HepG2 (cell line): Measurements from ENCODE around the gene ARMH2.

Experiments used
- JUN ChIP-seq: sonication (generic); formaldehyde crosslinking; IDR thresholded peaks from 2 replicates; pipeline ENCODE4 v1.4.0; 2020; ENCODE audit warnings: mild to moderate bottlenecking, missing genetic modification reagents
- TP53 ChIP-seq: sonication (generic); formaldehyde crosslinking; conservative IDR thresholded peaks from 2 replicates; pipeline ENCODE4 v1.4.0; 2020; ENCODE audit warnings: missing genetic modification reagents
- ZBTB34 ChIP-seq: sonication (generic); formaldehyde crosslinking; IDR thresholded peaks from 2 replicates; pipeline ENCODE4 v1.8.0; 2022; ENCODE audit warnings: mild to moderate bottlenecking, missing genetic modification reagents
- ZNF17 ChIP-seq: sonication (generic); formaldehyde crosslinking; IDR thresholded peaks from 2 replicates; pipeline ENCODE4 v1.5.0; 2020; ENCODE audit warnings: mild to moderate bottlenecking, missing genetic modification reagents

- TF ChIP-seq TP53 (CRISPR knock-in tag) = no peak
- TF ChIP-seq JUN (CRISPR knock-in tag) = no peak
- TF ChIP-seq ZNF17 (CRISPR knock-in tag) = no peak
- no peak for TF ChIP-seq ZBTB34 (CRISPR knock-in tag)
These were observed 1.0 kb downstream of the ARMH2 start for GRCh38 chr6:24797596-24798216.
